OCI-LY7 (cell line): ENCODE measurements around the gene TMPRSS2.

Experiments
- CTCF ChIP-seq: fragments of 200-600 bp; sonication (generic); conservative IDR thresholded peaks from 2 replicates; pipeline ENCODE4 v1.5.1; 2014; ENCODE audit warnings: mild to moderate bottlenecking, antibody characterized with exemption, low read length, moderate library complexity, mixed read lengths
- EZH2phosphoT487 ChIP-seq: fragments of 200-600 bp; sonication (generic); IDR thresholded peaks from 2 replicates; pipeline ENCODE4 v1.6.1; 2018; ENCODE audit warnings: low read depth, borderline replicate concordance, mild to moderate bottlenecking, mixed run types, antibody characterized with exemption, low read length, moderate library complexity, mixed read lengths

GRCh38 chr21:41425954-41426675, 81.8 kb downstream of the TMPRSS2 start, which contains the start of gene MX1:
- no peak for TF ChIP-seq CTCF
- TF ChIP-seq EZH2phosphoT487 = no peak
